HUDEP-2 (cell line): ENCODE results near the gene TMPRSS3.
A peak's percentile ranks its signal among the peaks of the same experiment; 100 is the strongest.

ENCODE experiments used
- DNase-seq, 76 experiments: peaks; one replicate each; lab custom pipeline; 2025; ENCODE audit not compliant: unreplicated experiment in 76 of 76; lab: John Stamatoyannopoulos, UW

The TMPRSS3 gene

DNA sequence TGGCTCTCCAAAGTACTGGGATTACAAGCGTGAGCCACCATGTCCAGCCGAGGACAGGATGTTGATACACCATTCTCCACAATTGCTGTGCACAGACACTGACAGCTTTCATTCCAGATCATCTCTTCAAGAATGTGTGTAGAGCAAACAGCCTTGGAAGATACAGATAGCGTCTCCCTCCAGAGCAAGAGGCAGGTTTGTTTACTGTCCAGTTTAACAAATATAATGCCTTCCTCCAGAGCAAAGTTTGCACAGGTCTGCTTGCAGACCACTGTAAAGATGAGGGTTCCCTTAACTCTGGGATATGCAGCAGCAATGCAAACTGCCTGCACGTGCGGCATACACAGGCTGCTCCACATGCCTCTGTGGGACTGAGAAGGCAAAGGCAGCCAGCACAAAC is 4.6 kb downstream of the TMPRSS3 start:
- no peak for DNase-seq

GRCh38 chr21:42390696-42391095 is 5.2 kb downstream of the TMPRSS3 start:
- DNase-seq = no peak

- no peak for DNase-seq
Observed at GRCh38 chr21:42390193-42390592, 5.7 kb downstream of the TMPRSS3 start.

DNA sequence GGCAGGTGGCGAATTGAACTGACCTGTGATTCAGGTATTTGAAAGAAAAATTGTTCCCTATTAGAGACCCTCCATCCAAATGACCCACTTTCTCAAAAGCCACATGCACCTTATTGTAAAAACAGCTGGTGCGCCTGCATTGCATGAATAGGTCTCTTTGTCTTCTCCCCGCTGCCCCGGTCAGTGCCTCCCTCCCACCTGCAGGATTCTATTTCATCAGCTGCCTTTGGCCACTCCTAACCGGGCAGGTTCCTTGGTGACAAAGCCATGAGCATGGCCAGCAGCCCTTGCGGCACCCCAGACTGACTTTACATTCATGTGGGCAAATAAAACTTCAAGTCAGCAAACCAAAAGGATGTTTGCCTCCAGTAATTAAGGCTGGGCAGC is 6.4 kb downstream of the TMPRSS3 start:
- no peak for DNase-seq

- no peak for DNase-seq
Observed at GRCh38 chr21:42388740-42389448, 7.0 kb downstream of the TMPRSS3 start.

DNA sequence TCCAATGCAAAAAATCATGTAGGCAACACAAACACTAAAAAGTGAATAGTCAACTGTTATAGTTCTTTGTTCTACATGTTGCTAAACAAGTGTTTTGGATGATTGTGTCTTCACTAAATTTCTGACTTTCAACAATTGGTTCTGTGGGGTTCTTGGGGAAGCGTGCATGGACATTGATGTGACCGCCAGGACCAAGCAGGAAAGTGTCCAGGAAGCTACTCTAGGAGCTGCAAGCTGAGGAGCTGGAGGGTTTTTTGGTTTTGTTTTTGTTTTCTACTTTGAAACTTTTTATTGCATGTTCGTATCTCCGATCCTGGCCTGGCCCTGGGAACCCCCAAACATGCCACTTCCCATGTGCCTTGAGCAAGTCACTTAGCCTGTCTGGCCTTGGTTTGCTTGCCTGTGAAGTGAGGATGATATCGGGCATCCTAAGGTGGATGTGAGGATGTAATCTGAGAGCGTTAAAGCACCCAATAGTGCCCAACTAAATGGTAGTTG is 8.0 kb downstream of the TMPRSS3 start:
- no peak for DNase-seq

GRCh38 chr21:42387164-42387563 is 8.7 kb downstream of the TMPRSS3 start:
- no peak for DNase-seq

- no peak for DNase-seq
Observed at GRCh38 chr21:42386034-42386591, 9.7 kb downstream of the TMPRSS3 start.

DNA sequence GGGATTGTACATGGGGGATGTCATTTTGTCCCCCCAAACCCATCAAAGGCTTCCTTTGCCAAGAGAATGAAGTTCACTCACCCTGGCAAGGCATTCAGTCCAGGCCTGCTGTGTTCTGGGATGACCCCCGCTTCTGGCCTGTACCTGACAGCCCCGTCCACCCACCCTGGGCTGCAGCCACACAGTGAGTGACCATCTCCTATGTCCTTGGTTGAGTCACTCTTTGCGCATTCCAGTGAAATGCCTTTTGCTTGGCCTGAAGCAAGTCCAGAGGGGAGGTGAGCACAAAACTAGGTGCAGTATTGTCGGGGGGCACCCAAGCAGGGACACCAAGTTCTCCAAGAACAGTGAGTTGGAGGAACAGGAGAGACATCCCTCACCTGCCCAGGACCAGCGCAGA is 10.2 kb downstream of the TMPRSS3 start:
- no peak for DNase-seq

DNA sequence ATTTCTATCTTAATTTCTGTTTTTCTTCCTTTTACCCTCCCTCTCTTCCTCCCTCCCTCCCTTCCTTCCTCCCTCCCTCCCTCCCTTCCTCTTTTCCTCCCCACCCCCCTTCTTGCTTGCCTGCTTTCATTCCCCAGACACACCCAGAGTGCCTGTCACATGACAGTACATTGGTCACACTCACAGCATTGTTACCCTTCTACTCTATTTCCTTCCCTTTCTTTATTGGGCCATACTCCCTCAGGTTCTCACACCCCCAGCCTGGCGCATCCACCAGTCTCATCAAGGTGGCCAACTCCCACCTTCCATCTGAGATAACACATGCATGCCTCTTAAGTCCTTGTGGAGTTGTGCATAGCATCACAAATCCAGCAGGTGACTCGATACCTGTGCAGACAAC is 10.9 kb downstream of the TMPRSS3 start:
- DNase-seq = no peak

DNA sequence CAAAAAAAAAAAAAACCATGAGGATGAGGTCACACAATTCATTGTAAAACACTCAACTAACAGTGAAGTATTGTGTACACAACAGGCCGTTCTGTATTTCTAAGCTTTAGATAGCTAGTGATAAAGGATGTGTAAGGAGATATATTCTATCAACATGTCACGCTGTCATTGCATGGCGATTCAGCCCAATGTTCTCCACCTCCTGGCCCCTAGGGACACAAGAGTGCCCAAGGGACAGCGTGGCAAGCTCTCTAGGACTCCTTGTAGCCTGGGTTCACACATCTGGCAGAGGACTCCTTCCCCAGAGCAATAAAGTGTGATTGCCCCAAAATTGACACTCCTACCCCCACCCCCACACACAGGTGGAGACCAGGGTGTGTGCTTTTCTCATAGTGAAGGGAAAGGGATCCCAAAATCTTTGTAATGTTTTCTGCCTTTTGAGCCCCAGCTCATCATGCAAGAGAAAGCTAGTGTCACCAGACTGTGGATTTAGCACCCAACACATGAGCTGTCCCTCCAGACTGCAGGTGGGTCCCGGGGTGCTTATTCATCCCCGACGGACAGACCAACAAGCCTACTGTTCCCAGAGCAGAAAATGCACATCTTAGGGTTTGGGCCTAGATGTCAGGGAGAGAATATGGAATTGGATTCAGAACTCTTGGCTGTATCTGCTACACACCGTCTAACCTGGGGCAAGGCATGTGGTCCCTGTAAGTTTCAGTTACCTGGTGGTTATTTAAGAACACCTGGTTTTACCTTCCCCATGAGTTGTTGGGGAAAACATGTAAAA is 11.5 kb downstream of the TMPRSS3 start:
- peak in 2 of 76 experiments; percentile 12 to 31 for DNase-seq

DNA sequence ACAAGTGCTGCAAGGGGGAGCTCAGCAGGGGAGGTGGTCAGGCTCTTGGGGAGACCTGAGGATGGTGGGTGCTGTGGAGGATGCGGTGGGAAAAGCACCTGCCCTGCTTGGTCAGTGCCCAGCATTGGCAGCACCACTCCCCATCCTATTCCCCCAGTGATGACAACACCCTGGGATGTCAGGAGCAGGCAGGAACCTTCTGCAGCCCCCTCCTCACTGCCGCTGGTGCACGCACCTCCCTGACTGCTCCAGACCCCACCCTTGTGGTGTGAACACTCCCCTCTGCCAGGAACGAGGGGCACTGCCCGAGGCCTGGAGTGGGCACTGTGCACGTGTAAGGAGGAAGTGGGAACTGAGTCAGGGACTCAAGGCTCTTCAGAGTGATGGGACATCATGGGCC is 12.5 kb downstream of the TMPRSS3 start:
- no peak for DNase-seq

DNA sequence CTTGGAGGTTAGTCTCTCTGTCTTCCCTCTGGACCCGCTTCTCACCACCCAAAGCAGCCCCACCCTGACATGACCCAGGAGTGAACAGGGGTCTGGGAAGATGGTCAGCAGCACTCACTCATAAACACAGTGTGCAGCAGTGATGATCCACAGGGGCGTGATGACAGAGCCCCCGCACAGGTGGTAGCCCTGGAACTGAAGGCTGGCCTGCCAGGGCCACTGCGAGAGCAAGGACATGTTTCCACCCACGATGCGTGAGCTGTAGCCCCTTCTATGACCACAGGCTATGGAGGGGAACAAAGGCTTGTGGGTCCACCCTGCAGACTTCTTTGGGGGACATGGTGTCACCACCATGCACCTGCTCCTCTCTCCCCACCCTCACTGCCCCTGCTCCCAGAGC is 12.9 kb downstream of the TMPRSS3 start:
- DNase-seq = no peak

- DNase-seq = peak in 39 of 76 experiments; percentile 3 to 62 (median 31)
Observed at GRCh38 chr21:42381347-42381984, 14.4 kb downstream of the TMPRSS3 start.

GRCh38 chr21:42379426-42380215 is 16.2 kb downstream of the TMPRSS3 start:
- no peak for DNase-seq

DNA sequence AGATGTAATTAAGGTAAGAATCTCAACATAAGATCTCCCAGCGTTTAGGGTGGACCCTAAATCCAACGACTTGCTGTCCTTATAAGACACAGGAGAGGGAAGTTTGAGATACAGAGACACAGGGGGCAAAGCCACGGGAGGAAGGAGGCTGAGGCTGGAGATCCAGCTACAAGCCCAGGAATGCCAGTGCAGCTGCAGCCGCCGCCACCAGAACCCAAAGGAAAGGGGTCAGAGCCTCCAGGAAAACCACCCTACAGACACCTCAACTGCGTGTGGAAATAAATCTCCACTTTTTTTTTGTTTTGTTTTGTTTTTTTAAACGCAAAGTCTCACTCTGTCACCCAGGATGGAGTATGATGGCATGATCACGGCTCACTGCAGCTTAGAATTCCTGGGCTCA is 17.4 kb downstream of the TMPRSS3 start:
- no peak for DNase-seq

DNA sequence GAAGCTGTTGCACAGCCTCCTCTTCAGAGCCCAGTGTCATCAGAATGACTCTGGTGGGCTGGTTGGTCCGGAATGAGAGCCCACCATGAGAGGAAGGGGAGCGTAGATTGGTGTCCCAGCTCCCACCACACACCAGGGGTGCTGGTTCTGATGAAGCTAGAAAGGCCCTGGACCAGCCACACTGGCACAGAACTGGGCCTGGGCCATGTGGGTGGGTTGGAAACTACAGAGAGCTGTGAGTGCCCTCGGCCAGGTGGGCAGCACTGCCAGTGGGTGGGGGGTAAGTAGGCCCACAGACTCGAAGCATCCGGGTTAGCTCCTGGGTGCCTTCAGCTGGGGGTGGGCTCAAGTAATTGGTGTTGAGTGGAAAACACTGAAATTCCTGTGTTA is 17.9 kb downstream of the TMPRSS3 start:
- no peak for DNase-seq

DNA sequence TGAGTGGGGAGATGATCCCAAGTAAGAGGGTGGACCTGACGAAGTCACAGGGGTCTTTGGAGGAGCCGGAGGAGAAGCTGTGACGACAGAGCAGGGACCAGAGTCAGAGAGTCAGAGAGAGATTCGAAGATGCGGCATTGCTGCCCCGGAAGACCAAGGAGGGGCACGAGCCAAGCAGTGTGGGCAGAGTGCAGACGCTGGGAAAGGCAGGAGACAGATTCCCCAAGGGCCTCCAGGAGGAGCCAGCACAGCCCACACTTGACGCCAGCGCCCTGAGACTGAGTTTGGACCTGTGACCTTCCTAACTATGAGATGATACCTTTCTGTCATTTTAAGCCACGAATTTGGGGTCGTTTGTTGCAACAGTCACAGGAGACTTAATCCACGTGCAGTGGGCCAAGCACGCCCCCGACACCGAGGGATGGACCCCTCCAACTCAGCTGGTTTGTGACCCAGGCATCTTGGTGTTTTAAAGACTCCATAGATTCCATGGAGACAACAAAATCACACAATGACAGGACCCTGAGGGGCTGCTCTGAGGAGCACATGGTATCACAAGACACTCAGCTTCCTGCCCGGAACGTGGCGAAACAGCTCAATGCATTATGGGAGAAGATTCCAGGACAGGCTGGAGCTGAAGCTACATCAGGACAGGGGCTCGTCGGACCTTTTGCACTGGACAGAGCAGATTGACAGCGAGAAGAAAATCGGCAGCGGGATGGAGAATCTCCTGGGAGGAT is 18.5 kb downstream of the TMPRSS3 start:
- DNase-seq = no peak

GRCh38 chr21:42376338-42376982 is 19.4 kb downstream of the TMPRSS3 start:
- DNase-seq = peak in 1 of 76 experiments; percentile 17
